DMS79 (cell line): ENCODE measurements around the gene WFS1.

Experiments
- DNase-seq: peaks from one replicate; lab custom pipeline; 2025; lab: John Stamatoyannopoulos, UW

Gene WFS1

DNA sequence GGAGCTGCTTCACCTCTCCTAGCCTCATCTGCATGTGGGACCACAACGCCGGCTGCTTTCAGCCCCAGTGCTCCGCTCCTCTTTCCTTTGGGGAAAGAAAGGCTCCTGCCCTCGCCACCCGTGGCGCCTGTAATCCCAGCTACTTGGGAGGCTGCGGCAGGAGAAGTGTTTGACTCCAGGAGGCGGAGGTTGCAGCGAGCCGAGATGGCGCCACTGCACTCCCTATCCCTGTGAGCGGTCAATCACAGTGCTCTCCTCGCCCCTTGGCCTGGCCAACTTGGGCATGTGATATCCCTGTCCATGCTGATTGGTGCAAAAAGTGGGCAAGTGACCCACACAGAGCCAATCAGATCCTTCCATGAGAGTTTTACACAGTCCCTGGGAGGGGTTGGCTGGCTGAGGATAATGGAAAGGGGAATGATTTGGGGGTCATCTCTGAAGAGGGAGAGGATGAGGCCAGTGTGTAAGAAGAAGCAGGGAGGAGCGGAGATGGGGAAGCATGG, 56.2 kb downstream of the WFS1 start:
- DNase-seq: no peak

DNA sequence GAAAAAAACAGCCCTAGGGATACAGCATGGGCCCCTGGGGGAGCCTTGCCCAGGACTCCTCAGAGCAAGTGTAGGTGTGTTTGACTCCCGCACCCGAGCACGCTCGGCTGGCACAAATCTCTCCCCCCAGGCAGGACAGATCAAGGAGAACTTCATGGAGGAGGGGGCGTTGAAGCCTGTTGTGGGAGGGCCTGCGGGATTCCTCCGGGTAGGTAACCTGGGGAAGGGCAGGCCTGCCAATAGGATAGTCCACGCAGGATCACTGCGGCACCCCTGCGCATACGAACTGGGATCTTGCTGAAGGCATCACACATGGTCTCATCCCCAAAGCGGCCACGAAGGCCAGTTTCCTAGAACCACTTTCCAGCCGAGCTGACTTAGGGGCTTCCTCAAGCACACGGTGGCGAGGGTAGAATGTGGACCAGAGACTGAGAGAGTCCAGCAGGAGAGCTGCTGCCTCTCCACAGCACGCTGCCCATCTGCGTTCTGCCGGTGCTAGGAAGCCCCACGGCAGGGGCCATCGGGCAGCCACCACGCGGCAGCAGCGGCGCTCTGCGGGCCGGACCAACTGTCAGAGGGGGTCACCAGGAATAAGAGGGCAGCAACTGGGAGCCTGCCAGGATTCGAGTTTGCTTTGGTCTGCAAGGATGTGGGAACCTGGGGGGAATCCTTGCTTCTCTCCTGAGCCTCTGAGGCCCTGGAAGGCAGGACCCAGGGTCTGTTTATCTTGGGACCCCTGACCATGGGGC, 56.8 kb downstream of the WFS1 start:
- no peak for DNase-seq

GRCh38 chr4:6327220-6327917, 57.7 kb downstream of the WFS1 start:
- DNase-seq: no peak

DNA sequence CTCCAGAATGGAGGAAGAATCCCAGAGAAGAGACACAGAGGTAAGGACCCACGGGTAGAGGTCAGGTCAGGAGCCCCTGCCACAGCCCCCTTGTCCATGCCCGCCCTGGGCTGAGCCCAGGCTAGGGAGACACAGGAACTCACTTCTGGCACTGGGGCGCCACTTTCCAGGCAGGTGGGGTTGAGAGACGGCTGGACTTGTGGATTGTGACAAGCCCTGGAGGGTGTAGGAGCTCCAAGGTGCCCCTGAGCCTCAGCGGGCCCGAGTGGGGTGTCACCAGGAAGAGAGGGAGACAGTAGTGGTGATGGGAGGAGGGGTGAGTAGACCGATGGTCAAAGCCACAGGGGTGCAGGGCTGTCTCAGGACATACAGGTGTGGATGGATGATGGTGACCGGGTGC, 58.9 kb downstream of the WFS1 start:
- DNase-seq: no peak

DNA sequence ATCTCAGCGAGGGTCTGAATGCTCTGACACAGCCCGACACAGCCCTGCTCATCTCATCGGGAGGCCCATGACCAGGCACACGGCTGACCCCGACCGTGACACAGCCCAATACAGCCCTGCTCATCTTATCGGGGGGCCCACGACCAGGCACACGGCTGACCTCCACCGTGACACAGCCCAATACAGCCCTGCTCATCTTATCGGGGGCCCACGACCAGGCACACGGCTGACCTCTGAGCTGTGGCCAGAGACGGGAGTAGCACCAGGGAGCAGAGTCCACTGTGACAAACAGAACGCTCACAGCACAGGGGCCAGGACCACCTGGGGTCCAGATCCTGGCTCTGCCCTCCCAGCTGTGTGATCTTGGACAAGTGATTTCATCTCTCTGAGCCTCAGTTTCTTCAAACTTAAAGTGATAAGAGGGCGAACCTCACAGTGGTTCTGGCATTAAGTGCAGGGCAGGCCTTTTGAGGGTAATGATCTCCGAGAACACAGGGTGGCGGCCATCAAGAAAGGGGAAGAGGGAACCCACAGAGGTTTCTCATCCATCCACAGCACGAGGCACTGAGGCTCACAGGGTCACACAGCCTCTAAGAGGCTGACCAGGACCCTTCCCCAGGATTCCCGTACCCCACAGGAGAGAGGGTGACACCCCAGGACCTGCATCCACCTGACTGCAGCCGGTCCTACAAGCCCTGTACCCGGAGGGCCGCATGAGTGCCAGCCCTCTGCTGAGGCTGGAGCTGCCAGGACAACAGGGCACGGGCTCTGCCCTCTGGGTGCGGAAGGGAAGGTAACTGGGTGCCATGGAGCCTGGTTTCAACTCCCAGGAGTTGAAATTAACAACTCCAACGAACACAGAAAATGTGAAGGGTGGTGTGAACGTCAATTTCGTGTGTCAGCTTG, 60.1 kb downstream of the WFS1 start:
- no peak for DNase-seq

DNA sequence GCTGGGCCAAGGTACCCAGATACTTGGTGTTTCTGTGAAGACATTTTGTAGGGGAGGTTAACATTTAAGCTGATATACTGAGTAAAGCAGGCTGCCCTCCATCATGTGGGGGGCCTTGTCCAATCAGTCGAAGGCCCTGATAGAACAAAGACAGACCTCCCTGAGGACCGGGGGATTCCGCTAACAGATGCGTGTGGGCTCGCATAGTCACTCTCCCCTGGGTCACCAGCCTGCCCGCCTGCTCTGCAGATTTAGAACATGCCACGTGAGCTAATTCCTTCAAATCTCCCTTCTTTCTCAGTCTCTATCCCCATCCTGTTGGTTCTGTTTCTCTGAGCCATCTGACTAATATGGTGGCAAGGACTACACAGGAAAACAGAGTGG, 60.7 kb downstream of the WFS1 start:
- DNase-seq: no peak

- DNase-seq: no peak
These were observed 61.4 kb downstream of the WFS1 start for GRCh38 chr4:6331018-6331417.

DNA sequence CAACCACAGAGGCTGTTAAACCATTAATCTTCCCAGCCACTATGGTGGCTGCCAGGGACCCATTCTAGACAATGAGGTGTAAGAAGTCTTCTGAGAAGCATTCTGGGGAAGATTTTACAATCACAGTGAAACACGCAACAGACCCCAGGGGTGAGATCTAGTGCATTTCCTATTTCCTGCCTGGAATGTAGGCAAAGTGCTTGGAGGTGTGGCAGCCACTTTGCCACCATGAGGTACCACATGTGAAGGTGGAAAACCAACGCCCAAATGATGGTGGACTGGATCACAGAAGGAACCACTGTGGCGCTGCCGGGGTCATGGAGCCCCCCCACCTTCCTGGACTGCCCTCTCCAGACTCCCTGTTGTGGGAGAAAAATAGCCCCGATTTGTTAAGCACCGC, 61.8 kb downstream of the WFS1 start:
- no peak for DNase-seq

DNA sequence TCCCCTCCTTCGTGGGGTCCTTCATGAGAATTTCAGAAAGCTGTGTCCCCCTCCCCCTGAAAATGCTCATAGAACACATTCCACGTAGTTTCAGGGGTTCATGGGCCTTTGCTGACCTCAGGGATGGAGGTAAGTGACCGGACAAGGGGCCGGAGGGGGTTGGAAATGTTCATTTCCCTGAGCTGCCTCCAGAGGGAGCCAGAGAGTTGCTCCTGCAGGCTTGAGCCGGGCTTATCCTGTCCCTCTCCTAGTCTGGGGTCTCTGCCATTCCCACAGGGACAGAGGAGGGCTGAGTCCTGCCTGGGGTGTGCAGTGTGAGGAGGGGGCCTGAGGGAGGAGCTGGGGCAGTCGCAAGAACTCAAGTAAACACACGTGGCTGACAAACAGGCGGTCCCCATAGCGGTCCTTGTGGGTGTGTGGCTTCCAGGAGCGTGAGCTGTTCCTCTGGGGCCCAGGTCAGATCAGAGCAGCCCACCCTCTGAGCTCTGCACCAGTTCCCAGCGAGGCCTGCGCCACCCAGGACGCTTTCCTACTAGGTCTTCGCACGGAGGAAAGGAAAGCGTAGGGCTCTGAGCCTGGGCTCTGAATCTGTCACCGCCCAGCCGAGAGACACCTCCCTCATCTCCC, 62.5 kb downstream of the WFS1 start:
- no peak for DNase-seq

DNA sequence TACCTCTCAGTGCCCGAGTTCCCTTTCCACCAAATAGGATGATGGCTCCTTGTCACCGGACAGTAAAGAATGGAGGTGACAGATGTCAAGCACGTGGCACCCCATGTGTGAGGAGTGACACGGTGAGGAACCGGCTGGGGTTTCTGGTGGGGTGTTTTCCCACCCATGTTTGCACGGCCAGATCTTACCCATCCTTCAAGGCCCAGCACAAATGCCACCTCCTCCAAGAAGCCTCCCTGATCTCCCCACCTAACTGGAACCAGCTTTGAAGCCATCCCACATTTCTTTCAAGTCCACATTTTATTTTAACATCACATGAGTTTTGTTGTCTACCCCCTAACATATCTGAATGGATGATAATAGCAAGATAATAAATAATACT, 63.0 kb downstream of the WFS1 start:
- no peak for DNase-seq

DNA sequence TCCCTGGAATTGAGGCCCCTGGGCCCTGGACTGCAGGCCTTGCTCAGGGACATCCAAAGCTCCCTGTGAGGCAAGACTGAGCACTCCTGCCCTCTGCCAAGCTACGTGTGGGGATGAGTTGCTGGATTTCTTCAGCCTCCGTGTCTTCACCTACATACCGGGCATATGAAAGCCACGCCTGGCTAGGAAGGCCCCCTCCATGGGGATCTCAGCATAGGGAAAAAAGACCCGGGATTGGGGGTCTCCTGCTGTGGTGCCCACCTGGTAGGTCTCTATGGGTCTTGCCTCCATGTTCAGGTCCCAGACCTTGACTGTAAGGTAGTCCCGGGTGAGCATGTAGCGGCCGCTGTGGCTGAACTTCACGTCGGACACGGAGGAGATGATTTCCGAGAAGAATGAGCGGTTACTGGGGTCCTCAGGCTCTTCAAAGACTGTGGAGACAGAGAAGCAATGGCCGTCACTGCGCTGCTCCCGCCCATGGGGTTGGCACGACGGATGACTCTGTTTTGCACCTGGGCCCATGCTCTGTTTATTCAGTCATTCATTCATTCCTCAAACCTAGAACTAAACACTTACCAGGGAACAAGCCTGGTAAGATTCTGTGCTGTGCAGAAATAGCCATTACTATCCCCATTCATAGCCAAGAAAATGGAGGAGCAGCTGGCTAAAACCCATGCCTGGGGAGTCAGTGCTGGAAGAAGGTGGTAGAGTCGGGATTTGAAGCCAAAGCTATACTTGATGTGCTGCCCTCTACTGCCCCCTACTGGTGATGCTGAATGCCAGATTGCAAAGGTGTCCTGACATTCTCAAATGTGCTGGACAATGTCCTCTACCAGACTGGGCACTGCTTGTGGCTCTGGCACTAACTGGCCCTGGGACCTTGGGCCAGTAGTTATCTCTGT, 63.9 kb downstream of the WFS1 start:
- no peak for DNase-seq

DNA sequence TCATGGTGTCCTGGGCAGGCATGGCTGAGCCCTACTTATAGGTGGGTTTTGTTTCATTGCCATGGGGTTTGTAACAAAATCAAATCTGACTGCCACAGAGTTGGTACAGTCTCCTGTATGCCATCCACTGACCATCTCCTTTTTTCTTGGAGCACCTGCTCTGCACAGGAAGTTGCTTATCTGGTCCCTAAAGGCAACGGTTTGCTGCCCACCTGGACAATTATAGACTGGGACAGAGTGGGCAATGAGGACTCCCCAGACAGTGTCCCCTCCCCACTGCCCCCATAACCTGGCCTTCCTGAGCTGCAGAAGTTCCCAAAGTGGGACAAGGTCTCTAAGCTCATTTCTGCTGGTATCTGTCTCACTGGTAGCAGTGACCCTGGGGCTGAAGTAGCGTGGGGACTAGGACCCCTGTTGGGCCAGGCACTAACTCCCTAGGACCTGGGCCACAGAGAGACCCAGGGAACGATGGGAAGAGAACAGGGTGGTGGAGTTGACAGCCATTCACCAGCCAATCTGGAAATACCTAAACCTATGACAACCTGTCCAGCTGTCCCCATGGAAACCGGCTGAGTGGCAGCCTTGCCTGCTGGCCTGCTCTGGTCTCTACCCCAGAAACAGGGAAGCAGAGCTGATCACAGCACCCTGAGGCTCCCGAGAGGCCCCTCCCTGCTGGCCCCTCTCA, 64.7 kb downstream of the WFS1 start:
- DNase-seq: no peak

- no peak for DNase-seq
These were observed 65.5 kb downstream of the WFS1 start for GRCh38 chr4:6335040-6335590.

DNA sequence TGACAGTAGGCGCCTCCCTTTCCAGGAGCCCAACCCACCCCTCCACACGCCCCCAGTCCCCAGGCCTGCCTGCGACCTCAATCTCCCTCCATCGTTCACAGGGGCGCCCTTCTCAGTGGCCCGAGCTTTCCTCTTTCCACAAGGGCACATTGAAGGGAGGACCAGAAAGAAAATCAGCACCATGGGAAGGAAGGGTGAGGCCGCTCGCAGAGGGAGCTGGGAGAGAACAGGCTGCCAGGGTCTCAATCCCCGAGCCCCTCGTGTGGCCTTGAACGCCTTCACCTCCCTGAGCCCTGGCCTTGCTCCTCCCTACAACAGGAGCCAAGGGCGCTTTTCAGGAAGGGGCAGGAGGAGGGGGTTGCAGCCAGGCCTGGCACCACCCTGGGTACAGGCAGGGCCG, 66.5 kb downstream of the WFS1 start:
- DNase-seq: no peak

DNA sequence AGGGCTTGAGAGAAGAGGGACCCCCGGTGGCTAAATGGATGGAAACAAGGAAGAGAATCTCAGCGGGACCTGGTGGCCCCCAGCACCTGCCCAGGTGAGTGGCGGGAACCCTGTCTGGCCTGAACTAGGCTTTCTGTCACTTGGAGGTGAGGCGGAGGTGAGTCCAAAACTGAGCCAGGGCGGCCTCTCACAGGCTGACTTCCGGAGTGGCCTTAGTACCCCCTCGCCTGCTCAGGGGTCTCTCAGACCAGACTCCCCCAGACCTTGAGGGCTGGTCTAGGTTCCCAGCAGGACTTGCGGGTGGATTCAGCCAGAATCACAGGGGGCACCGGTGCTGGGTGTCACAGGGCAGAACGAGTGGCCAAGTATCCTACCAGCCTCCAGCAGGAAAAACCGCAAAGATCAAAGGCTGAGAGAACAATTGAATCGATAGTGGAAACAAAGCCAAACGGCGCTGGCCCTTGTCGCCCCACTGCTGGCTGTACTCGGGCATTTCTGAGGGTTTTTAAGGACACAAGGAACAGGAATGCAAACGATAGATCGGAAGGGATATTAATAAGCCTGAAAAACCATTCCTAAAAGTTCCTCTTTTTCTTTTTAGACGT, 67.8 kb downstream of the WFS1 start:
- DNase-seq: no peak

GRCh38 chr4:6338175-6338950, 68.7 kb downstream of the WFS1 start:
- DNase-seq: no peak

DNA sequence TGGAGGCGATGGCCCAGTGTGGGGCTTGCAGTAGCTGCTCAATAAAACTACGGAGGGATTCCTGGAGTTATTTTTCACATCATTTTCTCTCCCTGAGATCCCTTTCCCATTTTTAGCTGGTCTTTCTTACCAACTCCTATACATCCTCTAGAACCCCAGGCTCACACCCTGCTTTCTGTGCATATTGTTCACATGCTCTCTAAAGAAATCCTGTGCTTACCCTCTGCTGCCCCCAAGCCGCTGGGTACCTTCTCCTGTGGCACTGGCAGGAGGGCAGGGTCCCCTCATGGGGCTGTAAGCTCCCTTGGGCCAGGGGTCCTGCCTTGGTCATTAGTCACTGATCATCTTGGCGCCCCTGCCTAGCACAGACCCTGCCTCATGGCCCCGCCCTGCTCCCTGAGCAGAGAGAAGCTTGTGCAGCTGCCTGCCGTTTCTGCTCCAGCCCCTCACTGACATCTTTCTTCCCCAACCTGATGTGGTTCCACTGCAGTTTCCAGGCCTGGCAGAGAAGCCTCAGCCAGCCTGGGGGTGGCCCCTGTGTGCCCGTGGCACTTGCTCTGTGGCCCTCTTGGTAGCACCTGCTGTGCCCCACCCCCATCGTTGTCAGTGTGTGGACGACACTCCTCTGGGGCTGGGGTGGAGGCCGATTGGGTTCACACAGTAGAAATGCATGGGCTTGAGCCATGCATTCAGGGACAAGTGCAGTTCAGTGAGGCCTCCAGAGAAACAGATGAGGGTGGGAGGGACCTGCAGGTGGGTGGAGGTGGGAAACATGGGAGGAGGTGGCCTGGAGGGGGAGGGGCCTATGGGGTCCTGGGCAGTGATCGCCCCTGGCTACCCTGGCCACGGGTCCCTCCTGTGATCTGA, 69.5 kb downstream of the WFS1 start:
- no peak for DNase-seq
